Activated T-cell treated with anti-CD3 and anti-CD28 coated beads for 4 hours (primary cell): Measurements from ENCODE around the gene PASD1.
"Not testable (repeated sequence)": the region's sequence is repeated elsewhere in the genome, so short reads cannot be mapped to it uniquely, and the experiment has no call there.

Experiments
- DNase-seq: peaks from one replicate; pipeline ENCODE4 v3.0.0-alpha.2; 2020

Gene PASD1

GRCh38 chrX:151563449-151563848, at the start of gene PASD1:
Gene PASD1 (plus strand): TSS chrX:151563675. CDS start chrX:151601554, 37,879 bp downstream.
- no peak for DNase-seq

- DNase-seq, result no peak
These were observed 48.2 kb upstream of the PASD1 start for GRCh38 chrX:151515237-151515636.

- no peak for DNase-seq
These were observed 46.8 kb upstream of the PASD1 start for GRCh38 chrX:151516538-151517187.

GRCh38 chrX:151517421-151517820, 46.1 kb upstream of the PASD1 start:
- DNase-seq, result no peak

- no peak for DNase-seq
These were observed 40.1 kb upstream of the PASD1 start for GRCh38 chrX:151523351-151523750.

- no peak for DNase-seq
These were observed 26.9 kb upstream of the PASD1 start for GRCh38 chrX:151536571-151536970.

- DNase-seq, result no peak
These were observed 25.9 kb upstream of the PASD1 start for GRCh38 chrX:151537572-151537971.

- DNase-seq, result no peak
These were observed 25.0 kb upstream of the PASD1 start for GRCh38 chrX:151538190-151539122.

GRCh38 chrX:151543706-151544105, 19.8 kb upstream of the PASD1 start:
- DNase-seq, result no peak

- DNase-seq, result not testable (repeated sequence)
These were observed 17.2 kb upstream of the PASD1 start for GRCh38 chrX:151546226-151546625.

- DNase-seq, result not testable (repeated sequence)
These were observed 12.3 kb upstream of the PASD1 start for GRCh38 chrX:151551176-151551575.

GRCh38 chrX:151552743-151553142, 10.7 kb upstream of the PASD1 start:
- DNase-seq, result no peak

GRCh38 chrX:151555301-151555700, 8.2 kb upstream of the PASD1 start:
- not testable (repeated sequence) for DNase-seq

- not testable (repeated sequence) for DNase-seq
These were observed 990 bp upstream of the PASD1 start for GRCh38 chrX:151562485-151562884.

GRCh38 chrX:151563003-151563402, 472 bp upstream of the PASD1 start:
- not testable (repeated sequence) for DNase-seq

- DNase-seq, result no peak
These were observed 560 bp downstream of the PASD1 start for GRCh38 chrX:151564035-151564434.

- not testable (repeated sequence) for DNase-seq
These were observed 3.4 kb downstream of the PASD1 start for GRCh38 chrX:151566872-151567271.

GRCh38 chrX:151570561-151570960, 7.1 kb downstream of the PASD1 start:
- DNase-seq, result no peak

- not testable (repeated sequence) for DNase-seq
These were observed 29.9 kb downstream of the PASD1 start for GRCh38 chrX:151593384-151593783.

- DNase-seq, result no peak
These were observed 32.8 kb downstream of the PASD1 start for GRCh38 chrX:151596282-151596681.

- DNase-seq, result no peak
These were observed 41.5 kb downstream of the PASD1 start for GRCh38 chrX:151604931-151605330.

GRCh38 chrX:151609222-151609621, 45.7 kb downstream of the PASD1 start:
- no peak for DNase-seq

- DNase-seq, result no peak
These were observed 57.9 kb downstream of the PASD1 start for GRCh38 chrX:151621422-151621821.

- DNase-seq, result no peak
These were observed 61.2 kb downstream of the PASD1 start for GRCh38 chrX:151624677-151625076.
